Spinal cord (tissue), 10 donors: ENCODE data around the gene MED27. TPM values are rescaled to one million over a fixed set of nuclear protein-coding genes. Genes with fewer than 3 reads are reported as not detected.

ENCODE experiments used
- DNase-seq, 6 donors: peaks; one replicate each; pipeline versions ENCODE4 v3.0.0 to v3.0.0-alpha.2; 2013 to 2015; ENCODE audit warnings: low spot score in 6 of 6, low read depth in 4 of 6
- H3K27ac ChIP-seq: one replicate; pipeline ENCODE4 v1.5.1; 2013; ENCODE audit warnings: low read depth, low read length, control low read depth
- H3K27me3 ChIP-seq: one replicate; pipeline ENCODE4 v1.6.1; 2013; ENCODE audit warnings: low read length; ENCODE audit not compliant: control insufficient read depth, insufficient read depth
- H3K36me3 ChIP-seq: one replicate; pipeline ENCODE4 v1.6.1; 2013; ENCODE audit warnings: low read length; ENCODE audit not compliant: control insufficient read depth, insufficient read depth
- H3K4me1 ChIP-seq: one replicate; pipeline ENCODE4 v1.6.1; 2013; ENCODE audit warnings: low read length; ENCODE audit not compliant: control insufficient read depth, insufficient read depth
- H3K4me3 ChIP-seq: one replicate; pipeline ENCODE4 v1.5.1; 2013; ENCODE audit warnings: low read depth, low read length, control low read depth
- H3K9me3 ChIP-seq: one replicate; pipeline ENCODE4 v1.6.1; 2013; ENCODE audit warnings: low read length; ENCODE audit not compliant: control insufficient read depth, insufficient read depth
- WGBS: methylation state at CpG from one replicate; pipeline ENCODE4 v1.1.5; 2013; ENCODE audit warnings: missing lambda C conversion rate; ENCODE audit not compliant: insufficient coverage; 5-methylcytosine and 5-hydroxymethylcytosine counted together
- polyA plus RNA-seq, 2 donors: library from polyadenylated mRNA; unstranded; fragments of 120-200 nt; gene quantifications; one replicate each; pipeline ENCODE4 v1.2.1, GENCODE V29; 2013; ENCODE audit not compliant: insufficient read length in 2 of 2
- total RNA-seq, 2 donors: library from RNA; depleted of rRNA in 1 of 2; stranded (reverse); fragments of 120-200 nt in 1 of 2; fragments of >200 nt in 1 of 2; gene quantifications; one replicate each; pipeline versions ENCODE4 v1.2.3 to v1.2.4, GENCODE V29; 2013 to 2014
- donor health status: healthy.

Gene MED27
- total and polyA plus RNA-seq, 4 donors: 13.9 to 27.8 (median 25.8) TPM

DNA sequence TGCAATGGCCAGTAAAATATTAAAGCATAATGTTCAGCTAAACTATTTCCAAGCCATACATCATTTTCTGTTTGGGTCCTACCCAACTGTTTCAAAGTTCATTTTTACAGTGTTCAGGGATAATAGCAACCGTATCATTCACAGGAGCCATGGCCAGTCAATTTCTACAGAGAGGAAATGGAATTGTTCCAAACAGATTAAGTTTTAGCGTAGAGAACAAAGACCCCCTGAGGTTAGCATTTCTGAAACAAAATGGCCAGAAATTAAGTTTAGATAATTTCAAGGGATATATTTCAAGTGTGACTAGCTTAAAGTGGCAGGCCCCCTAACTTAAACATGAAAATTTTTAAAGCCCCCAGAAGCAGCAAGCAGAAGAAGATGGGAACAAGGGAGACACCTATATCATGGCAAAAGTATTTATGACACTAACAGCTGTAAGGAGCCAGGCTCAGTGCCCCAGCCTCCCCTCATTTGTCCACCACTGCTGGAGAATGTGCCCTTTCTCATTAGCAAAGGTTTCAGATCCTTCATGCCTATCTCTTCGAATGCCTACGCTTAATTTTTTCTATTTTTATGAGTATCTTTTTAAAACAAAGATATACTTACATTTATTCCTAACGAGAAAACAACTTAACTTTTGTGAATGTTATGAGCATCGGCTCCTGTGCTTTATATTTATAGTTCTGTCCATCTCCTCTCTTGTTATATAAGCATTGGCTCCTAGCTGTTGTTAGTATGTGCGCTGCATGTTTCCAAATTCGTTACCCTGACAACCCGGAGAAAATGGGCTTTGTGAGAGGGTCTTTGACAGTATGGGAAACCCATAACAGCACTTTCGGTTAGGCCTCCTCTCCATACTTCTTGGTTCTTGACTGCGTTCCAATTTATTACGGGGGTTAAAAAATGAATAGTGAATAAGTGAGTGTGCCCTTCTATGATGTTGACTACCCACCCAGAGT lies 116.3 kb downstream of the MED27 start:
- Histone ChIP-seq H3K36me3 (no peaks in the 10 kb centered on the region), H3K4me3 (no peak overlapping the region), H3K27ac (no peak overlapping the region), H3K9me3 (no peaks in the 10 kb centered on the region), H3K27me3 (no peaks in the 10 kb centered on the region), H3K4me1 (peaks cover 17% of the 10 kb centered on the region)
- 39% methylated on average over 3 of the region's 12 CpGs for WGBS
- peak in 3 of 6 donors; percentile 38 to 90 (median 77) for DNase-seq

DNA sequence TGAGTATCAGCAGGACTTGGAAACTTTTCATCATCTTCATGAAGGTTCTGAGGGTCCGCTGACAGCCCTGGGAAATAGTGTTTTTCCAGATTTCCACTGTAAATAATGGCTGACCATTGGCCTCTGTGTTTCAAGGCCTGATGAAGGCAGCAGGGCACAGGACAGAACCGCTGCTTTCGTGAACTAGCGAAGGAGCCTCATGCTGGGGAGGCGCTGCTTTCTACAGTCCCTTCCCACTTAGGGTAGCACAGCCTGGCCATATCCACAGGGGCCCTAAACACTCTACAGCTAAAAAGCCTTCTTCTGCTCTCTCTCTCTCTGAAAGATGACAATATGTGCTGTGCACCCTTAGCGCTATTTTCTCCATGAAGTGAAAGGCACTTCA lies 118.2 kb downstream of the MED27 start:
- peaks cover 17% of the 10 kb centered on the region for H3K4me1 ChIP-seq
- no peak overlapping the region for H3K4me3 ChIP-seq
- 50% methylated on average over 5 of the region's 6 CpGs for WGBS
- no peaks in the 10 kb centered on the region for H3K36me3 ChIP-seq
- H3K27me3 ChIP-seq: no peaks in the 10 kb centered on the region
- peak overlapping the region; percentile 82 for H3K27ac ChIP-seq
- H3K9me3 ChIP-seq: no peaks in the 10 kb centered on the region
- DNase-seq: no peak

DNA sequence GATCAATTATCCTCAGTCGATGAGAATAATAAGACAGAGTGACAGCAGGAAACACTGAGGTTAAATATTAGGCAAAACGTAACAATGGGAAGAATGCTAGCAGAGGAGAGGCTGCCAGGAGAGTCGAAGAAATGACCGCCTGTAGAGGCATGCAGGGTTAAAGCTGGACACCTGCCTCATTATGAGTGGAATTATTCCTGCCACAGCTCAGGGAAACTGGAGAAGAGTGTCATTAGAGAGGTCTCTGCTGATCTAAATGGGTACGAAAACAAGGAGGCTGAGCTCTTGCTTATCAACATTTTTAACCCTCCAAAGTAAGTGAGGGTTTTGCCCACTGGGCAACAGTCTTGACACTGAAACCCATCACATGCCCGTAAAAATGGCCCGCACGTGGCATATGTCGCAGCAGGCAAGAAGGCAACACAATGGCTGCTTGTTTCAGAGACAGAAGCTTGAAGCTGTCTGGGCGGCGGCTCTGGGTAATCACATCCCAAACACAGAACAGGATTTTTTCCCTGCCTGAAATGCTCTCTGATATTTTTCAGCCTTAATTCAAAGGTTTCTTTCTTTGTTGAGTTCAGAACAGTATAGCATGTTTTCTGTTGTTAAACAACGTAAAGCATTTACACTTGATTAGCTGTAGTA lies 118.7 kb downstream of the MED27 start:
- H3K4me3 ChIP-seq: no peak overlapping the region
- H3K4me1 ChIP-seq: peaks cover 17% of the 10 kb centered on the region
- WGBS: 13% methylated on average over 7 of the region's 12 CpGs
- DNase-seq: peak in 4 of 6 donors; percentile 18 to 79 (median 53)
- no peaks in the 10 kb centered on the region for H3K36me3 ChIP-seq
- peak overlapping the region; percentile 82 for H3K27ac ChIP-seq
- H3K9me3 ChIP-seq: no peaks in the 10 kb centered on the region
- no peaks in the 10 kb centered on the region for H3K27me3 ChIP-seq

DNA sequence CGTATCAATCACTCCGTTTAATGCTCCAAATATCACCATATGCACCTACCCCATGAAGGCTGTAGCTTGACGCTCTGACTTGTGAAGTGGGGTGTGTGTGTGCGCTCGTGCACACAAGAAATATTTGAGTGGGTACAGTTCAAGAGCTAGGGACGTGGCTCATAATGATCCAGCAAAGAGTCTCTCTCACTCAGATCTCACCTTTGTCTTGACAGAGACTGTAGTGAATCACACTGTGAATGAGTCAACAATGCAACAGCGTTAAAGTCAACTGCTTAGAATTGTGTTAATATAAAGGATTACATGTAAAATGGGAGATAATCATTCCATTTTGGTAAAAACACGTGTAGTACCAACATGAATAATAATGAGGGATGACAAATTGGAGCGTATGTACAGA lies 119.4 kb downstream of the MED27 start:
- H3K36me3 ChIP-seq: no peaks in the 10 kb centered on the region
- H3K4me1 ChIP-seq: peaks cover 17% of the 10 kb centered on the region
- no peak overlapping the region for H3K27ac ChIP-seq
- no peak overlapping the region for H3K4me3 ChIP-seq
- H3K9me3 ChIP-seq: no peaks in the 10 kb centered on the region
- no peak for DNase-seq
- 30% methylated on average over 2 of the region's 9 CpGs for WGBS
- no peaks in the 10 kb centered on the region for H3K27me3 ChIP-seq

DNA sequence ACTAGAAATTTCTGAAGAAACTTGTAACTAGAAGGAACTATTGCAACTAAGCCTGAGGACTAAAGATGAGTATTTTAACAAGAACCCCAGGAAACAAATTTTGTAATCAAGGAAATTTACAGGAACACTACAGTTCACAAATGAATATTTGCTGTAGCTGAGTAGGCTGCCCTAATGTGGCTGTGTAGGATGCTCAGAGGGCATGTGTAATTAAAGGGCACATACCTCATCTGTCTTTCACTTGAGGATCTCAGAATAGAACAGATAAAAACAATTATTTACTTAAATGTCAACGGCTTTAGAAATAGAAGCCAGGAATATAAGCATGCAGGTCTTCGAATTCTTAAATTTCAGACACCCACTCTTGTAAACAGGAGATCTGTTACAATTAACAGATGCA lies 119.8 kb downstream of the MED27 start:
- Histone ChIP-seq H3K4me1 (peaks cover 17% of the 10 kb centered on the region), H3K9me3 (no peaks in the 10 kb centered on the region), H3K27ac (no peak overlapping the region), H3K4me3 (no peak overlapping the region), H3K36me3 (no peaks in the 10 kb centered on the region), H3K27me3 (no peaks in the 10 kb centered on the region)
- DNase-seq: no peak
- no CpG with 5 or more reads among the region's 2 CpGs for WGBS

DNA sequence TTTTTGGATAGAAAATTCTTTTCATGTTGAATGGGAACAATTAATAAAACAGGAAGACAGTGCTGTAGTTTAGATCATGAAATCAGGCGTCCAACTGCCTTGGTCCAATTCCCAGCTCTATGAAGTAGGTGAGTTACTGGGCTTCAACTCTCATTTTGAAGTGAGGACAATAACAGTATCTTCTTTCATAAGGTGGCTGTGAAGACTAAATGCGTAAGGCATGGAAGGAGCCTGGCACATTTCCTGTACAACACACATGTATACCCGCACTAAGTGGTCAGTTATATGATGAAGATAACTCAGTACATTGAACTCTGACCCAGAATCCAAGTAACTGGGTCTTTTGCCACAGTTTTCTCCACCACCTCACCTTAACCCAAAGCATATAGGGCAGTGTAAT lies 120.6 kb downstream of the MED27 start:
- Histone ChIP-seq H3K9me3 (no peaks in the 10 kb centered on the region), H3K27me3 (no peaks in the 10 kb centered on the region), H3K27ac (no peak overlapping the region), H3K36me3 (no peaks in the 10 kb centered on the region), H3K4me1 (peaks cover 17% of the 10 kb centered on the region), H3K4me3 (no peak overlapping the region)
- no peak for DNase-seq
- WGBS: 83% methylated on average over 1 of the region's 3 CpGs

DNA sequence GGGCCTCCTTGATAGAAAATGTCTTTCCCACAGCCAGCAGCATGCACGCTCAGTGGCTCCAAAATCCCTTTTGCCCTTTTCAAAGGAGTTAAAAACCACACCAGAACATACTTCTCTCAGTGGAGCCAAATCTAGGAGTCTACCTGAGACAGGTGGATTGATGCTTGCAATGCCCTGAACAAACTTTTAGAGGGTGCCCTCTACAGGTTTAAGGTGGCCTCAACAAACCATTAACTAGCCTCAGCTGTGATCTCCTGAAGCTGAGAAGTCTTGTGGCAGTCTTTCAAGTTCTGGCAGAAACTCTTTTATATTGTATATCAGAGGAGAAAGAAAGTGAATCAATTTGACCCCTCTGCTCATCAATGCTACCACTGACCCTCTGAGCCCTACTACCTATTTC lies 125.4 kb downstream of the MED27 start:
- no peak overlapping the region for H3K4me3 ChIP-seq
- no peak overlapping the region for H3K27ac ChIP-seq
- peaks cover 8% of the 10 kb centered on the region for H3K4me1 ChIP-seq
- WGBS: 100% methylated on average over 1 of the region's 1 CpG
- no peak for DNase-seq
- H3K9me3 ChIP-seq: no peaks in the 10 kb centered on the region
- H3K27me3 ChIP-seq: no peaks in the 10 kb centered on the region
- H3K36me3 ChIP-seq: no peaks in the 10 kb centered on the region

DNA sequence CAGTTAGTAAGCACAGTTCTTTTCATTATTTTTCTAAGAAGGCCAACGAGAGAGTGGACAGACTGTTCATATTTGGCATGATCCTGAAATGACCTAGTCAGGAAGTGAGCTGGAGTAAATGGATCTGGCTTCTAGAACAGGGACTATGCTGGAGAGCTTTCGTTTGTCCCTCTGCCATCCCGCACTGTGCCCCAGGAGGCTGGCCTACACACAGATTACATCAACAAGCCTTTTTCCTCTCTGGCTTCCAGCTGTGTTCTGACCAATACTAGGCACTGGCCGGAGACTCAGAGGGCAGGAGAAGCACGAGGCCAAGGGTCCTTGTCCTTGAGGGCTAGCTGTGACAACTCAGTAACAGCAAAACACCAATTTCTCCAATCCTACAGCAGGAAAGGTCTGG lies 127.8 kb downstream of the MED27 start:
- Histone ChIP-seq H3K4me1 (peaks cover 10% of the 10 kb centered on the region), H3K36me3 (no peaks in the 10 kb centered on the region), H3K9me3 (no peaks in the 10 kb centered on the region), H3K27ac (no peak overlapping the region), H3K27me3 (no peaks in the 10 kb centered on the region), H3K4me3 (no peak overlapping the region)
- no peak for DNase-seq
- 34% methylated on average over 4 of the region's 5 CpGs for WGBS

DNA sequence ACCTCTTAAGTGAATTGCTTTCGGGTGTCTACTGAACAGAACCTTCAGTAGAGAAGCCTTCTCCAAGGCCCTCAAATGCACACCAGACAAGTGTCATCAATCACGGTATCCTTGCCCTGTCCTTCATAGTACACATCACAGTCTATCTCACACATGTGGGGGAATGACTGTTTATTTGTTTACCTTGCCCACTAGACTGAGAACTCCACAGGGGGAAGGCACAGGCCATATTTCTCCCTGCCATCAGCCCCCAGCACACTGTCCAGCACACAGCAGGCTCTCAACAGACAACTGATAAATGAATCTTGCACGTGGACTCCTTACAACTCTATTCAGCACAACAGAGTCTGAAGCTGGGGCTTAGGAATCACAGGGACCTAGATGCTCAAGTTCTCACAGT lies 128.5 kb downstream of the MED27 start:
- no peak overlapping the region for H3K4me3 ChIP-seq
- H3K27me3 ChIP-seq: no peaks in the 10 kb centered on the region
- H3K4me1 ChIP-seq: peaks cover 10% of the 10 kb centered on the region
- H3K27ac ChIP-seq: no peak overlapping the region
- no peaks in the 10 kb centered on the region for H3K36me3 ChIP-seq
- no peak for DNase-seq
- no peaks in the 10 kb centered on the region for H3K9me3 ChIP-seq
- 58% methylated on average over 2 of the region's 3 CpGs for WGBS

DNA sequence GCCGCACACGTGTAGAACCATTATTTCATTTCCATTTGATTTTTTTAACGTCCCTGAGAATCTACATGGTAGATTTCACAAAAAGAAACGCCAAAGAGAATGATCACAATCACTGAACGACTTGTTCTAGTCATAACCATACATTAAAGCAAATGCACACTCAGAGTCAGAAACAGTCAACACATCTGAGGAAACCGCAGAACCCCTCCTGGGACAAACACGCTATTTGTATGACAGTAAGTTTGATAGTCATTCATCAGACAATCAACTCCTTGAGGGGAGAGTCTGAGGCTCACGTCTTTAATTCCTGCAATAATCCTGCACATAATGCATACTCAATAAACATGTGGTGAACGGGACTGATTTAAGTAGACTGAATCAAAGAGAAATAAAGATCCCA lies 129.2 kb downstream of the MED27 start:
- H3K27me3 ChIP-seq: no peaks in the 10 kb centered on the region
- DNase-seq: no peak
- no peaks in the 10 kb centered on the region for H3K9me3 ChIP-seq
- no peaks in the 10 kb centered on the region for H3K36me3 ChIP-seq
- no peak overlapping the region for H3K4me3 ChIP-seq
- WGBS: 96% methylated on average over 4 of the region's 9 CpGs
- H3K4me1 ChIP-seq: peaks cover 10% of the 10 kb centered on the region
- no peak overlapping the region for H3K27ac ChIP-seq
